Jurkat, Clone E6-1 (cell line): ENCODE results near the gene CNIH3.

Experiments used
- DNase-seq: peaks from one replicate; pipeline ENCODE4 v3.0.0-alpha.2; 2011; ENCODE audit warnings: low read depth, low spot score
- H3K4me3 ChIP-seq: 2 replicates; pipeline ENCODE4 v1.5.1; 2011; ENCODE audit warnings: mild to moderate bottlenecking, low read length, control low read depth, moderate library complexity

Gene CNIH3

GRCh38 chr1:224782281-224783000, 166.3 kb downstream of the CNIH3 start:
- no peak overlapping the region for H3K4me3 ChIP-seq
- DNase-seq, result no peak

- DNase-seq, result peak; percentile 32
- no peak overlapping the region for H3K4me3 ChIP-seq
Observed at GRCh38 chr1:224783006-224783651, 167.0 kb downstream of the CNIH3 start.

- H3K4me3 ChIP-seq, result no peak overlapping the region
- no peak for DNase-seq
Observed at GRCh38 chr1:224784265-224785039, 168.3 kb downstream of the CNIH3 start.

GRCh38 chr1:224785040-224785328, 168.9 kb downstream of the CNIH3 start:
- no peak for DNase-seq
- no peak overlapping the region for H3K4me3 ChIP-seq

- no peak overlapping the region for H3K4me3 ChIP-seq
- DNase-seq, result no peak
Observed at GRCh38 chr1:224785622-224786021, 169.5 kb downstream of the CNIH3 start.

- H3K4me3 ChIP-seq, result no peak overlapping the region
- peak; percentile 61 for DNase-seq
Observed at GRCh38 chr1:224786533-224787250, 170.6 kb downstream of the CNIH3 start.

- H3K4me3 ChIP-seq, result no peak overlapping the region
- DNase-seq, result no peak
Observed at GRCh38 chr1:224789311-224789710, 173.2 kb downstream of the CNIH3 start.
